ENCODE results near the gene ARPC1A.

- TF ChIP-seq, protein P1, sequence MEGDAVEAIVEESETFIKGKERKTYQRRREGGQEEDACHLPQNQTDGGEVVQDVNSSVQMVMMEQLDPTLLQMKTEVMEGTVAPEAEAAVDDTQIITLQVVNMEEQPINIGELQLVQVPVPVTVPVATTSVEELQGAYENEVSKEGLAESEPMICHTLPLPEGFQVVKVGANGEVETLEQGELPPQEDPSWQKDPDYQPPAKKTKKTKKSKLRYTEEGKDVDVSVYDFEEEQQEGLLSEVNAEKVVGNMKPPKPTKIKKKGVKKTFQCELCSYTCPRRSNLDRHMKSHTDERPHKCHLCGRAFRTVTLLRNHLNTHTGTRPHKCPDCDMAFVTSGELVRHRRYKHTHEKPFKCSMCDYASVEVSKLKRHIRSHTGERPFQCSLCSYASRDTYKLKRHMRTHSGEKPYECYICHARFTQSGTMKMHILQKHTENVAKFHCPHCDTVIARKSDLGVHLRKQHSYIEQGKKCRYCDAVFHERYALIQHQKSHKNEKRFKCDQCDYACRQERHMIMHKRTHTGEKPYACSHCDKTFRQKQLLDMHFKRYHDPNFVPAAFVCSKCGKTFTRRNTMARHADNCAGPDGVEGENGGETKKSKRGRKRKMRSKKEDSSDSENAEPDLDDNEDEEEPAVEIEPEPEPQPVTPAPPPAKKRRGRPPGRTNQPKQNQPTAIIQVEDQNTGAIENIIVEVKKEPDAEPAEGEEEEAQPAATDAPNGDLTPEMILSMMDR (IDR thresholded peaks at IDR 0.05; ENCODE audit: low read length), result no peak
- TF ChIP-seq EZH2 (IDR thresholded peaks at IDR 0.05; ENCODE audit: borderline replicate concordance, low read length), result no peak
Observed at GRCh38 chr7:99373091-99374066, 47.7 kb downstream of the ARPC1A start.

Measured in OCI-LY1 (cell line).